IMR-90 (cell line): ENCODE data around the gene PRR19. TPM values are rescaled to one million over a fixed set of nuclear protein-coding genes. Genes with fewer than 3 reads are reported as not detected.

Source experiments
- ATAC-seq: fragments of 200-7000 bp; cut with Tn5 transposase; 2 replicates; pipeline ENCODE4 v1.9.1; 2020; ENCODE audit warnings: low read depth, mild to moderate bottlenecking, moderate library complexity
- BruUV-seq: library from RNA; stranded (reverse); fragments of 400-500 nt; replicated peaks from 2 replicates; lab custom pipeline; 2021; lab: Mats Ljungman, UMichigan
- CTCF ChIA-PET: fragments of 300-600 bp; formaldehyde crosslinking; extraction: SDS; loops from one replicate; lab custom pipeline; 2021; ENCODE audit warnings: antibody characterized with exemption; lab: Yijun Ruan, JAX
- POLR2A ChIA-PET: fragments of 300-600 bp; sonication (Branson Sonifier 250); formaldehyde crosslinking; loops from one replicate; lab custom pipeline; 2022; ENCODE audit warnings: antibody characterized with exemption; ENCODE audit not compliant: unreplicated experiment; lab: Charles Lee
- DNase-seq: peaks from one replicate; pipeline ENCODE4 v3.0.0; 2013
- H2AFZ ChIP-seq: replicated peaks from 2 replicates; pipeline ENCODE3; 2013; ENCODE audit warnings: low read length, mild to moderate bottlenecking; ENCODE audit not compliant: poor library complexity
- H2AK5ac ChIP-seq: 2 replicates; pipeline ENCODE4 v1.6.1; 2013; ENCODE audit warnings: low read depth, low read length, inconsistent platforms
- H2AK9ac ChIP-seq: replicated peaks from 2 replicates; pipeline ENCODE3; 2013; ENCODE audit warnings: mild to moderate bottlenecking, low read depth, low read length, moderate library complexity; ENCODE audit not compliant: poor library complexity
- H2BK120ac ChIP-seq: 2 replicates; pipeline ENCODE4 v1.6.1; 2013; ENCODE audit warnings: low read depth, low read length, inconsistent platforms
- H2BK15ac ChIP-seq: 3 replicates; pipeline ENCODE4 v1.6.1; 2013; ENCODE audit warnings: low read depth, low read length, inconsistent platforms
- H2BK20ac ChIP-seq: 2 replicates; pipeline ENCODE4 v1.6.1; 2013; ENCODE audit warnings: low read depth, mild to moderate bottlenecking, inconsistent platforms, low read length, moderate library complexity
- H2BK5ac ChIP-seq: 2 replicates; pipeline ENCODE4 v1.6.1; 2013; ENCODE audit warnings: mild to moderate bottlenecking, low read depth, low read length, inconsistent platforms; ENCODE audit not compliant: poor library complexity, severe bottlenecking
- H3K14ac ChIP-seq: replicated peaks from 2 replicates; pipeline ENCODE4 v1.6.1; 2013; ENCODE audit warnings: low read depth, low read length, inconsistent platforms
- H3K18ac ChIP-seq: 2 replicates; pipeline ENCODE4 v1.6.1; 2013; ENCODE audit warnings: low read depth, low read length, control low read depth
- H3K23ac ChIP-seq: 2 replicates; pipeline ENCODE4 v1.6.1; 2013; ENCODE audit warnings: low read depth, low read length, inconsistent platforms
- H3K27ac ChIP-seq: 2 replicates; pipeline ENCODE4 v1.5.1; 2013; ENCODE audit warnings: mild to moderate bottlenecking, control low read depth, low read length; ENCODE audit not compliant: insufficient read depth
- H3K27me3 ChIP-seq: 2 replicates; pipeline ENCODE4 v1.6.1; 2013; ENCODE audit warnings: low read length; ENCODE audit not compliant: control insufficient read depth, insufficient read depth
- H3K36me3 ChIP-seq: 2 replicates; pipeline ENCODE4 v1.6.1; 2013; ENCODE audit warnings: low read length, mixed read lengths; ENCODE audit not compliant: control insufficient read depth, insufficient read depth
- H3K4ac ChIP-seq: 2 replicates; pipeline ENCODE4 v1.6.1; 2013; ENCODE audit warnings: low read depth, low read length, inconsistent platforms
- H3K4me1 ChIP-seq: 2 replicates; pipeline ENCODE4 v1.6.1; 2013; ENCODE audit warnings: low read length, mixed read lengths; ENCODE audit not compliant: control insufficient read depth, insufficient read depth
- H3K4me2 ChIP-seq: 2 replicates; pipeline ENCODE4 v1.6.1; 2013; ENCODE audit warnings: low read depth, mild to moderate bottlenecking, control low read depth, low read length, moderate library complexity
- H3K4me3 ChIP-seq: 2 replicates; pipeline ENCODE4 v1.5.1; 2013; ENCODE audit warnings: low read depth, mild to moderate bottlenecking, control low read depth, low read length, moderate library complexity; ENCODE audit not compliant: insufficient read depth
- H3K56ac ChIP-seq: 2 replicates; pipeline ENCODE4 v1.6.1; 2013; ENCODE audit warnings: low read length, inconsistent platforms; ENCODE audit not compliant: insufficient read depth; ENCODE audit errors: extremely low read depth
- H3K79me1 ChIP-seq, 2 experiments: 2 replicates each; pipeline ENCODE4 v1.6.1; 2013; ENCODE audit warnings: low read length in 2 of 2, inconsistent platforms in 1 of 2, low read depth in 1 of 2
- H3K9ac ChIP-seq: 2 replicates; pipeline ENCODE4 v1.6.1; 2013; ENCODE audit warnings: low read depth, low read length, control low read depth
- H3K9me1 ChIP-seq: 2 replicates; pipeline ENCODE4 v1.6.1; 2013; ENCODE audit warnings: low read length, inconsistent platforms; ENCODE audit not compliant: insufficient read depth
- H3K9me3 ChIP-seq: 2 replicates; pipeline ENCODE4 v1.6.1; 2013; ENCODE audit warnings: low read length; ENCODE audit not compliant: control insufficient read depth, insufficient read depth
- H4K20me1 ChIP-seq: 2 replicates; pipeline ENCODE4 v1.6.1; 2013; ENCODE audit warnings: low read length, inconsistent platforms; ENCODE audit not compliant: insufficient read depth
- H4K5ac ChIP-seq: 2 replicates; pipeline ENCODE4 v1.6.1; 2013; ENCODE audit warnings: mild to moderate bottlenecking, low read depth, low read length, control low read depth
- H4K8ac ChIP-seq, 2 experiments: 2 replicates each; pipeline ENCODE4 v1.6.1; 2013; ENCODE audit warnings: low read depth in 2 of 2, low read length in 2 of 2, control low read depth in 1 of 2, inconsistent platforms in 1 of 2
- H4K91ac ChIP-seq: 2 replicates; pipeline ENCODE4 v1.6.1; 2013; ENCODE audit warnings: low read depth, low read length, inconsistent platforms; ENCODE audit not compliant: insufficient read depth
- BHLHE40 ChIP-seq: fragments of 150-350 bp; IDR thresholded peaks from 2 replicates; pipeline ENCODE4 v1.6.1; 2016; ENCODE audit warnings: mild to moderate bottlenecking, low read depth, low read length
- FOS ChIP-seq: fragments of 150-350 bp; IDR thresholded peaks from 2 replicates; pipeline ENCODE4 v1.6.1; 2016; ENCODE audit warnings: low read depth, low read length
- MAFK ChIP-seq: IDR thresholded peaks from 2 replicates; pipeline ENCODE4 v1.6.1; 2012; ENCODE audit warnings: low read depth, low read length, improper control_type of control experiment
- MXI1 ChIP-seq: IDR thresholded peaks from 2 replicates; pipeline ENCODE4 v1.6.1; 2012; ENCODE audit warnings: low read depth, mild to moderate bottlenecking, low read length, moderate library complexity, borderline replicate concordance
- NFE2L2 ChIP-seq: fragments of 150-350 bp; IDR thresholded peaks from 2 replicates; pipeline ENCODE4 v1.6.1; 2016; ENCODE audit warnings: low read depth, mild to moderate bottlenecking, low read length
- POLR2A ChIP-seq: IDR thresholded peaks from 2 replicates; pipeline ENCODE4 v1.6.1; 2012; ENCODE audit warnings: mild to moderate bottlenecking, low read depth, low read length
- RCOR1 ChIP-seq: IDR thresholded peaks from 2 replicates; pipeline ENCODE4 v1.6.1; 2012; ENCODE audit warnings: mild to moderate bottlenecking, low read length, improper control_type of control experiment; ENCODE audit not compliant: insufficient replicate concordance
- RFX5 ChIP-seq: IDR thresholded peaks from 2 replicates; pipeline ENCODE4 v1.8.0; 2012; ENCODE audit warnings: low read depth, mild to moderate bottlenecking, low read length, moderate library complexity
- USF2 ChIP-seq: fragments of 150-350 bp; IDR thresholded peaks from 2 replicates; pipeline ENCODE4 v1.6.1; 2017; ENCODE audit warnings: mild to moderate bottlenecking, antibody characterized with exemption, low read length, low read depth
- WGBS, 2 experiments: methylation state at CpG; one replicate each; pipeline versions ENCODE4 v1.1.5 to v1.1.7; 2013; ENCODE audit warnings: missing lambda C conversion rate in 2 of 2; ENCODE audit not compliant: insufficient read length in 1 of 2; ENCODE audit errors: extremely low coverage in 2 of 2; 5-methylcytosine and 5-hydroxymethylcytosine counted together
- dilution Hi-C: fragments of 300-500 bp; cut with HindIII; formaldehyde crosslinking; loops from one replicate; pipeline ENCODE4 v1.14.3; 2018; ENCODE audit warnings: low sequenced_read_pairs; ENCODE audit not compliant: unreplicated experiment
- in situ Hi-C: fragments of 300-500 bp; cut with MboI; formaldehyde crosslinking; loops from 3 replicates; pipeline ENCODE4 v1.14.3; 2019; ENCODE audit warnings: low sequenced_read_pairs, inconsistent platforms, mixed read lengths
- intact Hi-C: fragments of 100-400 bp; cut with micrococcal nuclease; formaldehyde crosslinking; loops from 2 replicates; pipeline ENCODE4 v1.10.0; 2022
- polyA plus RNA-seq, 3 experiments: library from polyadenylated mRNA; depleted of rRNA; stranded (reverse); fragments of >200 nt; gene quantifications; 2 replicates each; pipeline ENCODE4 v1.2.3, GENCODE V29; 2012; ENCODE audit warnings: low replicate concordance in 1 of 3
- total RNA-seq: library from RNA; depleted of rRNA; stranded (reverse); fragments of >200 nt; gene quantifications from 2 replicates; pipeline ENCODE4 v1.2.3, GENCODE V29; 2012
- TF ChIP-seq, protein P1 (sequence below): fragments of 150-350 bp; IDR thresholded peaks from 2 replicates; pipeline ENCODE4 v1.6.1; 2016; ENCODE audit warnings: low read depth, mild to moderate bottlenecking, low read length, moderate library complexity, borderline replicate concordance
- TF ChIP-seq, protein P2 (sequence below): conservative IDR thresholded peaks from 2 replicates; pipeline ENCODE4 v1.5.1; 2012; ENCODE audit warnings: mild to moderate bottlenecking, low read depth, low read length, improper control_type of control experiment

The PRR19 gene
- total and polyA plus RNA-seq, 2 of the 4 experiments (the other 2 are of a cell fraction), result 0.36 to 1.6 TPM

- Histone ChIP-seq H3K27ac (no peak overlapping the region), H2AFZ (no peak overlapping the region), H2BK120ac (no peak overlapping the region), H3K4me1 (peaks cover 13% of the 10 kb centered on the region), H2BK15ac (no peak overlapping the region), H4K20me1 (peaks cover 22% of the 10 kb centered on the region; the same call in 1 of the 2 replicates), H3K56ac (no peak overlapping the region), H3K18ac (no peak overlapping the region), H4K5ac (no peak overlapping the region), H3K4ac (no peak overlapping the region), H3K9me1 (peaks cover 11% of the 10 kb centered on the region), H3K79me1 (peaks cover 37 to 71% of the 10 kb centered on the region in 2 experiments), H3K9ac (no peak overlapping the region), H2AK9ac (no peak overlapping the region), H3K4me2 (no peak overlapping the region), H3K9me3 (no peaks in the 10 kb centered on the region), H3K23ac (no peak overlapping the region), H4K8ac (no peak overlapping the region), H2BK20ac (no peak overlapping the region), H3K27me3 (no peaks in the 10 kb centered on the region), H2BK5ac (no peak overlapping the region), H3K36me3 (peaks cover 29% of the 10 kb centered on the region), H3K4me3 (no peak overlapping the region), H4K91ac (no peak overlapping the region), H3K14ac (no peak overlapping the region), H2AK5ac (no peak overlapping the region)
- BruUV-seq, result no TSS peak
- dilution Hi-C loops, result no loop called here
- DNase-seq, result no peak
- no peak for ATAC-seq
- TF ChIP-seq BHLHE40, result no peak
- no peak for TF ChIP-seq POLR2A
- no peak for TF ChIP-seq NFE2L2
- TF ChIP-seq, protein P1, sequence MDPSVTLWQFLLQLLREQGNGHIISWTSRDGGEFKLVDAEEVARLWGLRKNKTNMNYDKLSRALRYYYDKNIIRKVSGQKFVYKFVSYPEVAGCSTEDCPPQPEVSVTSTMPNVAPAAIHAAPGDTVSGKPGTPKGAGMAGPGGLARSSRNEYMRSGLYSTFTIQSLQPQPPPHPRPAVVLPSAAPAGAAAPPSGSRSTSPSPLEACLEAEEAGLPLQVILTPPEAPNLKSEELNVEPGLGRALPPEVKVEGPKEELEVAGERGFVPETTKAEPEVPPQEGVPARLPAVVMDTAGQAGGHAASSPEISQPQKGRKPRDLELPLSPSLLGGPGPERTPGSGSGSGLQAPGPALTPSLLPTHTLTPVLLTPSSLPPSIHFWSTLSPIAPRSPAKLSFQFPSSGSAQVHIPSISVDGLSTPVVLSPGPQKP, result no peak
- TF ChIP-seq FOS, result no peak
- no peak for TF ChIP-seq USF2
- no peak for TF ChIP-seq RFX5
- no peak for TF ChIP-seq MAFK
- TF ChIP-seq RCOR1, result no peak
- TF ChIP-seq MXI1, result no peak
- TF ChIP-seq, protein P2, sequence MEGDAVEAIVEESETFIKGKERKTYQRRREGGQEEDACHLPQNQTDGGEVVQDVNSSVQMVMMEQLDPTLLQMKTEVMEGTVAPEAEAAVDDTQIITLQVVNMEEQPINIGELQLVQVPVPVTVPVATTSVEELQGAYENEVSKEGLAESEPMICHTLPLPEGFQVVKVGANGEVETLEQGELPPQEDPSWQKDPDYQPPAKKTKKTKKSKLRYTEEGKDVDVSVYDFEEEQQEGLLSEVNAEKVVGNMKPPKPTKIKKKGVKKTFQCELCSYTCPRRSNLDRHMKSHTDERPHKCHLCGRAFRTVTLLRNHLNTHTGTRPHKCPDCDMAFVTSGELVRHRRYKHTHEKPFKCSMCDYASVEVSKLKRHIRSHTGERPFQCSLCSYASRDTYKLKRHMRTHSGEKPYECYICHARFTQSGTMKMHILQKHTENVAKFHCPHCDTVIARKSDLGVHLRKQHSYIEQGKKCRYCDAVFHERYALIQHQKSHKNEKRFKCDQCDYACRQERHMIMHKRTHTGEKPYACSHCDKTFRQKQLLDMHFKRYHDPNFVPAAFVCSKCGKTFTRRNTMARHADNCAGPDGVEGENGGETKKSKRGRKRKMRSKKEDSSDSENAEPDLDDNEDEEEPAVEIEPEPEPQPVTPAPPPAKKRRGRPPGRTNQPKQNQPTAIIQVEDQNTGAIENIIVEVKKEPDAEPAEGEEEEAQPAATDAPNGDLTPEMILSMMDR, result no peak
- ChIA-PET POLR2A (no interaction called here), CTCF (no interaction called here)
- 76% methylated on average over 4 of the region's 9 CpGs; no CpG with 5 or more reads in 1 of the 2 experiments for WGBS, 2 experiments
- intact Hi-C loops, result no loop called here
- in situ Hi-C loops, result no loop called here
These were observed 29.4 kb upstream of the PRR19 start for GRCh38 chr19:42272535-42272897.
